H9 (cell line): ENCODE results near the gene LYST. TPM values are rescaled to one million over a fixed set of nuclear protein-coding genes. Genes with fewer than 3 reads are reported as not detected.

ENCODE experiments used
- DNase-seq: peaks from one replicate; pipeline ENCODE4 v3.0.0-alpha.2; 2017
- H2AFZ ChIP-seq: one replicate; pipeline ENCODE4 v1.6.1; 2013; ENCODE audit warnings: mild to moderate bottlenecking, low read length, control low read depth, moderate library complexity
- H2AK5ac ChIP-seq: 2 replicates; pipeline ENCODE4 v1.6.1; 2013; ENCODE audit warnings: low read length, control low read depth, mixed read lengths; ENCODE audit not compliant: insufficient read length
- H2BK120ac ChIP-seq: one replicate; pipeline ENCODE4 v1.6.1; 2013; ENCODE audit warnings: low read depth, mild to moderate bottlenecking, low read length, control low read depth, inconsistent platforms; ENCODE audit not compliant: poor library complexity, severe bottlenecking
- H2BK12ac ChIP-seq: 2 replicates; pipeline ENCODE4 v1.6.1; 2013; ENCODE audit warnings: low read length, control low read depth, mixed read lengths, low read depth; ENCODE audit not compliant: insufficient read length
- H2BK15ac ChIP-seq: 2 replicates; pipeline ENCODE4 v1.6.1; 2013; ENCODE audit warnings: low read depth, low read length, control low read depth
- H2BK20ac ChIP-seq: one replicate; pipeline ENCODE4 v1.6.1; 2013; ENCODE audit warnings: low read depth, mild to moderate bottlenecking, low read length, control low read depth, inconsistent platforms; ENCODE audit not compliant: poor library complexity, severe bottlenecking
- H2BK5ac ChIP-seq: 2 replicates; pipeline ENCODE4 v1.6.1; 2013; ENCODE audit warnings: low read length, control low read depth, mixed read lengths; ENCODE audit not compliant: insufficient read length
- H3K14ac ChIP-seq: 2 replicates; pipeline ENCODE4 v1.6.1; 2013; ENCODE audit warnings: low read length, control low read depth; ENCODE audit not compliant: insufficient read depth
- H3K18ac ChIP-seq: 2 replicates; pipeline ENCODE4 v1.6.1; 2013; ENCODE audit warnings: low read depth, mild to moderate bottlenecking, mixed read lengths, low read length, control low read depth; ENCODE audit not compliant: insufficient read length
- H3K23ac ChIP-seq: 2 replicates; pipeline ENCODE4 v1.6.1; 2013; ENCODE audit warnings: low read length, control low read depth, mixed read lengths, low read depth; ENCODE audit not compliant: insufficient read length
- H3K23me2 ChIP-seq: 2 replicates; pipeline ENCODE4 v1.6.1; 2013; ENCODE audit warnings: low read depth, mild to moderate bottlenecking, mixed read lengths, low read length, control low read depth; ENCODE audit not compliant: insufficient read length, poor library complexity, severe bottlenecking
- H3K27ac ChIP-seq: 2 replicates; pipeline ENCODE4 v1.5.1; 2013; ENCODE audit warnings: low read length, control low read depth, mixed read lengths, low read depth; ENCODE audit not compliant: insufficient read length
- H3K27me3 ChIP-seq: 2 replicates; pipeline ENCODE4 v1.6.1; 2013; ENCODE audit warnings: low read length, control low read depth, inconsistent platforms; ENCODE audit not compliant: insufficient read depth
- H3K4ac ChIP-seq: 2 replicates; pipeline ENCODE4 v1.6.1; 2013; ENCODE audit warnings: low read depth, mild to moderate bottlenecking, control low read depth, inconsistent platforms, low read length, moderate library complexity
- H3K4me1 ChIP-seq: 2 replicates; pipeline ENCODE4 v1.6.1; 2013; ENCODE audit warnings: low read length, control low read depth, inconsistent platforms; ENCODE audit not compliant: insufficient read depth
- H3K4me2 ChIP-seq: 2 replicates; pipeline ENCODE4 v1.6.1; 2013; ENCODE audit warnings: low read length, control low read depth, mixed read lengths; ENCODE audit not compliant: insufficient read length, insufficient read depth
- H3K56ac ChIP-seq: 2 replicates; pipeline ENCODE4 v1.6.1; 2013; ENCODE audit warnings: low read depth, mild to moderate bottlenecking, mixed read lengths, low read length, control low read depth; ENCODE audit not compliant: insufficient read length
- H3K79me1 ChIP-seq: 2 replicates; pipeline ENCODE4 v1.6.1; 2013; ENCODE audit warnings: low read depth, mild to moderate bottlenecking, moderate library complexity, low read length, control low read depth, inconsistent platforms; ENCODE audit not compliant: insufficient read depth, poor library complexity, severe bottlenecking
- H3K79me2 ChIP-seq: 2 replicates; pipeline ENCODE4 v1.6.1; 2013; ENCODE audit warnings: low read length, control low read depth, inconsistent platforms; ENCODE audit not compliant: insufficient read depth
- H3K9ac ChIP-seq: 2 replicates; pipeline ENCODE4 v1.6.1; 2013; ENCODE audit warnings: low read length, control low read depth, mixed read lengths; ENCODE audit not compliant: insufficient read length; ENCODE audit errors: extremely low read depth
- H3K9me3 ChIP-seq: one replicate; pipeline ENCODE4 v1.6.1; 2013; ENCODE audit warnings: low read depth, low read length, inconsistent platforms; ENCODE audit not compliant: control insufficient read depth
- H3T11ph ChIP-seq: one replicate; pipeline ENCODE4 v1.6.1; 2013; ENCODE audit warnings: mild to moderate bottlenecking, low read length, control low read depth, inconsistent platforms
- H4K20me1 ChIP-seq: one replicate; pipeline ENCODE4 v1.6.1; 2013; ENCODE audit not compliant: control insufficient read depth, insufficient read length, insufficient read depth
- H4K5ac ChIP-seq: 2 replicates; pipeline ENCODE4 v1.6.1; 2013; ENCODE audit warnings: low read depth, mild to moderate bottlenecking, mixed read lengths, low read length, control low read depth; ENCODE audit not compliant: insufficient read length
- H4K8ac ChIP-seq: replicated peaks from 2 replicates; pipeline ENCODE4 v1.6.1; 2013; ENCODE audit warnings: low read length, control low read depth, mixed read lengths, low read depth; ENCODE audit not compliant: insufficient read length
- H4K91ac ChIP-seq: 2 replicates; pipeline ENCODE4 v1.6.1; 2013; ENCODE audit warnings: low read depth, mild to moderate bottlenecking, moderate library complexity, mixed read lengths, low read length, control low read depth; ENCODE audit not compliant: insufficient read length
- H3K27ac Mint-ChIP-seq, 3 experiments: 2 replicates in 2 of 3; 3 replicates in 1 of 3; pipeline ENCODE4 v1.8.0; 2020 to 2021; ENCODE audit warnings: mixed read lengths in 3 of 3, mild to moderate bottlenecking in 1 of 3, moderate library complexity in 1 of 3
- H3K27me3 Mint-ChIP-seq: 2 replicates; pipeline ENCODE4 v1.8.0; 2021; ENCODE audit warnings: low read depth, mild to moderate bottlenecking, moderate library complexity, mixed read lengths
- H3K36me3 Mint-ChIP-seq, 3 experiments: 2 replicates in 2 of 3; 3 replicates in 1 of 3; pipeline ENCODE4 v1.8.0; 2020 to 2021; ENCODE audit warnings: low read depth in 3 of 3, mixed read lengths in 3 of 3; ENCODE audit not compliant: insufficient read depth in 1 of 3
- H3K4me1 Mint-ChIP-seq, 2 experiments: 2 replicates each; pipeline ENCODE4 v1.8.0; 2020; ENCODE audit warnings: mixed read lengths in 2 of 2
- H3K4me3 Mint-ChIP-seq, 2 experiments: 2 replicates in 1 of 2; 3 replicates in 1 of 2; pipeline ENCODE4 v1.8.0; 2020 to 2021; ENCODE audit warnings: mild to moderate bottlenecking in 2 of 2, mixed read lengths in 2 of 2, moderate library complexity in 1 of 2
- H3K9me3 Mint-ChIP-seq, 2 experiments: 2 replicates in 1 of 2; 3 replicates in 1 of 2; pipeline ENCODE4 v1.8.0; 2020; ENCODE audit warnings: mild to moderate bottlenecking in 2 of 2, mixed read lengths in 2 of 2, moderate library complexity in 1 of 2
- CTCF ChIP-seq: fragments of 200-600 bp; sonication (generic); conservative IDR thresholded peaks from 3 replicates; pipeline ENCODE4 v1.8.0; 2021; ENCODE audit warnings: antibody characterized with exemption, mild to moderate bottlenecking
- WGBS: extraction: QIAGEN DNeasy Blood & Tissue Kit; methylation state at CpG from one replicate; pipeline ENCODE4 v1.1.7; 2013; ENCODE audit warnings: missing lambda C conversion rate, low lambda C conversion rate, mixed read lengths; ENCODE audit not compliant: insufficient read length; ENCODE audit errors: extremely low coverage; 5-methylcytosine and 5-hydroxymethylcytosine counted together
- total RNA-seq: library from RNA; stranded (reverse); gene quantifications from 2 replicates; pipeline ENCODE4 v1.2.1, GENCODE V29; 2021

Gene LYST
- total RNA-seq, 1 experiment from 2014 or later, result 0.13 TPM

- peaks cover 7% of the 10 kb centered on the region for H3K79me1 ChIP-seq
- H3K23me2 ChIP-seq, result no peaks in the 10 kb centered on the region
- no peak for DNase-seq
- peaks cover 19% of the 10 kb centered on the region for H3K4me1 ChIP-seq
- no peak overlapping the region for H3K9ac ChIP-seq
- no CpG with 5 or more reads among the region's 8 CpGs for WGBS
- H3K9me3 ChIP-seq, result no peaks in the 10 kb centered on the region
- H4K8ac ChIP-seq, result no peak overlapping the region
- H2BK20ac ChIP-seq, result no peak overlapping the region
- no peak overlapping the region for H3K4ac ChIP-seq
- H3K36me3 Mint-ChIP-seq, result peaks cover 0 to 5% (median 0%) of the 10 kb centered on the region in 3 experiments; a peak in 1 of 7 replicates
- no peaks in the 10 kb centered on the region for H3K9me3 Mint-ChIP-seq
- no peak for TF ChIP-seq CTCF
- H3K23ac ChIP-seq, result no peak overlapping the region
- H4K91ac ChIP-seq, result no peak overlapping the region
- no peak overlapping the region for H2BK12ac ChIP-seq
- no peaks in the 10 kb centered on the region for H3K27me3 ChIP-seq
- H2BK120ac ChIP-seq, result no peak overlapping the region
- H3K4me2 ChIP-seq, result no peak overlapping the region
- no peak overlapping the region for H3T11ph ChIP-seq
- H3K4me3 Mint-ChIP-seq, result no peak overlapping the region
- H3K27ac ChIP-seq, result no peak overlapping the region
- peaks cover 5% of the 10 kb centered on the region; the same call in 1 of the 2 replicates for H3K79me2 ChIP-seq
- H2BK15ac ChIP-seq, result no peak overlapping the region
- H3K27ac Mint-ChIP-seq, result no peak overlapping the region
- H4K20me1 ChIP-seq, result no peaks in the 10 kb centered on the region
- no peak overlapping the region for H3K56ac ChIP-seq
- peaks cover 27% of the 10 kb centered on the region in 2 experiments for H3K4me1 Mint-ChIP-seq
- no peak overlapping the region for H4K5ac ChIP-seq
- no peak overlapping the region for H2AFZ ChIP-seq
- H2BK5ac ChIP-seq, result no peak overlapping the region
- H3K14ac ChIP-seq, result peak overlapping the region; percentile 53; the same call in 1 of the 2 replicates
- no peak overlapping the region for H2AK5ac ChIP-seq
- no peak overlapping the region for H3K18ac ChIP-seq
- no peaks in the 10 kb centered on the region for H3K27me3 Mint-ChIP-seq
Measured at GRCh38 chr1:235624721-235625333, 241.9 kb downstream of the LYST start.
